Activated naive CD8-positive, alpha-beta T cell treated with anti-CD3 and anti-CD28 coated beads, Interleukin-2, amount 10 ng/mL, durations not matched to agents 7 days and 5 days (primary cell): ENCODE results near the gene MTIF2. TPM values are rescaled to one million over a fixed set of nuclear protein-coding genes. Genes with fewer than 3 reads are reported as not detected.
"Not testable (repeated sequence)": the region's sequence is repeated elsewhere in the genome, so short reads cannot be mapped to it uniquely, and the experiment has no call there.

ENCODE experiments used
- ATAC-seq: fragments of 150-1000 bp; cut with Tn5 transposase; one replicate; pipeline ENCODE4 v1.10.0; 2021; ENCODE audit warnings: low read depth, moderate library complexity
- POLR2A ChIA-PET: fragments of 350-600 bp; sonication (Branson Sonifier 250); formaldehyde crosslinking; loops from one replicate; lab custom pipeline; 2021; ENCODE audit warnings: antibody characterized with exemption; lab: Charles Lee
- DNase-seq: peaks from one replicate; pipeline ENCODE4 v3.0.0; 2021
- H3K27ac Mint-ChIP-seq: one replicate; pipeline ENCODE4 v1.8.0; 2022; ENCODE audit warnings: mild to moderate bottlenecking, mixed read lengths
- H3K27me3 Mint-ChIP-seq: one replicate; pipeline ENCODE4 v1.8.0; 2022; ENCODE audit warnings: mild to moderate bottlenecking, moderate library complexity, mixed read lengths
- H3K36me3 Mint-ChIP-seq: one replicate; pipeline ENCODE4 v1.8.0; 2021; ENCODE audit warnings: mild to moderate bottlenecking, mixed read lengths
- H3K4me1 Mint-ChIP-seq: one replicate; pipeline ENCODE4 v1.8.0; 2021; ENCODE audit warnings: mixed read lengths
- H3K4me3 Mint-ChIP-seq: one replicate; pipeline ENCODE4 v1.8.0; 2022; ENCODE audit warnings: mild to moderate bottlenecking, moderate library complexity, mixed read lengths
- H3K9me3 Mint-ChIP-seq: one replicate; pipeline ENCODE4 v1.8.0; 2021; ENCODE audit warnings: mixed read lengths
- total RNA-seq, 2 experiments: library from RNA; stranded (reverse); gene quantifications; one replicate each; pipeline ENCODE4 v1.2.3, GENCODE V29; 2021

MTIF2 gene
- total RNA-seq, 2 experiments from 2014 or later, result 24.1 to 32.8 TPM

DNA sequence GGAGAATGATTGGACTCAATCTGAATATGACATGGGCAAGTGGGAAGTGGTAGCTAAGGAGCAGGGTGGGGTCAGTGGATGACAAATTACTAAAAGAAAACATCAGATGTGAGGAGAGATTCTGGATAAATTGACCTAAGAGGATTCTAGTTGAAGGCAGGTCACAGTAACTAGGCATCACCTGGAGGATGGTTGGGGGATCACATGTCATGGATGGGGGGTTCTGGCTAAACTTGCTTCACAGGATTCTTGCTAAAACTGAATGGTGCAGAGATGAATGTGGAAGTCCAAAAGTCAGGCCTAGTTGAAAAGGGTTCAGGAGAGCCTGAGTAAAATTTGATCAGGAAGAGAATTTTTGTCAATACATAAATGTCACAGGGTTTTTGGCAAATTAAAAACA lies 55.2 kb downstream of the MTIF2 start:
- POLR2A ChIA-PET, result no interaction called here
- H3K9me3 Mint-ChIP-seq, result no peaks in the 10 kb centered on the region

DNA sequence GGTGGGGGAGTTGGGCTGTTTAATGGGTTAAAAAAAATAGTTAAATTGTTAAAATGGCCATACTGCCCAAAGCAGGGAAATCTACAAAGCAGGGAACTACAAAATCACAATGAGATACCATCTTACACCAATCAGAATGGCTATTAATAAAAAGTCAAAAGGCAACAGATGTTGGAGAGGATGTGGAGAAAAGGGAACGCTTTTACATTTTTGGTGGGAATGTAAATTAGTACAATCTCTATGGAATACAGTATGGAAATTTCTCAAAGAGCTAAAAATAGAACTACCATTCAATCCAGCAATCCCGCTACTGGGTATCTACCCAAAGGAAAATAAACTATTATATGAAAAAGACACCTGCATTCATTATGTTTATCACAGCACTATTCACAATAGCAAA lies 64.1 kb downstream of the MTIF2 start:
- Mint-ChIP-seq H3K4me3 (no peak overlapping the region), H3K27me3 (no peaks in the 10 kb centered on the region), H3K36me3 (peaks cover 45% of the 10 kb centered on the region), H3K4me1 (no peaks in the 10 kb centered on the region), H3K9me3 (peaks cover 5% of the 10 kb centered on the region), H3K27ac (no peak overlapping the region)
- POLR2A ChIA-PET, result no interaction called here
- DNase-seq, result no peak
- no peak for ATAC-seq

More for the DNA sequence above, 55.2 kb downstream of the MTIF2 start:
- DNase-seq, result no peak
- H3K4me3 Mint-ChIP-seq, result no peak overlapping the region
- no peak overlapping the region for H3K27ac Mint-ChIP-seq
- H3K27me3 Mint-ChIP-seq, result no peaks in the 10 kb centered on the region
- H3K36me3 Mint-ChIP-seq, result peaks cover 3% of the 10 kb centered on the region
- ATAC-seq, result no peak
- peaks cover 1% of the 10 kb centered on the region for H3K4me1 Mint-ChIP-seq

DNA sequence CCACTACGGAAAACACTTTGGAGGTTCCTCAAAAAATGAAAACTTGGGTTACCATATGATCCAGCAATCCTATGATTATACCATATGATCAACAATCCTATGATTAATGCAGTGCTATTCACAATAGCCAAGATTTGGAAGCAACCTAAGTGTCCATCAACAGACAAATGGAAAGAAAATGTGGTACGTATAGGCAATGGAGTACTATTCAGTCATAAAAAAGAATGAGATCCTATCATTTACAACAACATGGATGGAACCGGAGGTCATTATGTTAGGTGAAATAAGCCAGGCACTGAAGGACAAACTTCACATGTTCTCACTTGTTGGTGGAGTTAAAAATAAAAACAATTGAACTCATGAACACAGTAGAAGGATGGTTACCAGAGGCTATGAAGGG lies 64.5 kb downstream of the MTIF2 start:
- peaks cover 45% of the 10 kb centered on the region for H3K36me3 Mint-ChIP-seq
- DNase-seq (no peak), ATAC-seq (no peak)
- POLR2A ChIA-PET, result no interaction called here
- H3K27me3 Mint-ChIP-seq, result no peaks in the 10 kb centered on the region
- no peaks in the 10 kb centered on the region for H3K4me1 Mint-ChIP-seq
- H3K27ac Mint-ChIP-seq, result no peak overlapping the region
- peaks cover 5% of the 10 kb centered on the region for H3K9me3 Mint-ChIP-seq
- H3K4me3 Mint-ChIP-seq, result no peak overlapping the region

- Mint-ChIP-seq H3K4me3 (no peak overlapping the region), H3K27me3 (no peaks in the 10 kb centered on the region), H3K9me3 (peaks cover 6% of the 10 kb centered on the region), H3K4me1 (no peaks in the 10 kb centered on the region), H3K27ac (no peak overlapping the region), H3K36me3 (peaks cover 63% of the 10 kb centered on the region)
- POLR2A ChIA-PET, result no interaction called here
- DNase-seq (no peak), ATAC-seq (no peak)
Measured at GRCh38 chr2:55200416-55200815, 68.6 kb downstream of the MTIF2 start.

- DNase-seq, result no peak
- Mint-ChIP-seq H3K4me3 (no peak overlapping the region), H3K27ac (no peak overlapping the region)
Measured at GRCh38 chr2:55196526-55196925, 72.5 kb downstream of the MTIF2 start.

DNA sequence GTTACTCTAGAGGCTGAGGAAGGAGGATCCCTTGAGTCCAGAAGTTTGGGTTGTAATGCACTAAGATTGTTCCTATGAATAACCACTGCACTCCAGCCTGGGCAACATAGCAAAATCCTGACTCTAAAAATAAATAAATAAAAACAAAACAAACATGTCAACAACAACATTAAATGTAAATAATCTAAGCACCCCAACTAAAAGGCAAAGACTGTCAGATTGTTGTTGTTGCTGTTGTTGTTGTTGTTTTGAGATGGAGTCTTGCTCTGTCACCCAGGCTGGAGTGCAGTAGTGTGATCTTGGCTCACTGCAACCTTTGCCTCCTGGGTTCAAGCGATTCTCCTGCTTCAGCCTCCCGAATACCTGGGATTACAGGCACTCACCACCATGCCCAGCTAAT lies 77.1 kb downstream of the MTIF2 start:
- H3K4me3 Mint-ChIP-seq, DNase-seq, ATAC-seq, H3K27me3 Mint-ChIP-seq, POLR2A ChIA-PET, H3K9me3 Mint-ChIP-seq, H3K4me1 Mint-ChIP-seq, H3K27ac Mint-ChIP-seq: not testable (repeated sequence)
- peaks cover 32% of the 10 kb centered on the region for H3K36me3 Mint-ChIP-seq

More at GRCh38 chr2:55196526-55196925, 72.5 kb downstream of the MTIF2 start:
- ATAC-seq, result no peak
- Mint-ChIP-seq H3K27me3 (no peaks in the 10 kb centered on the region), H3K36me3 (peaks cover 50% of the 10 kb centered on the region), H3K9me3 (peaks cover 8% of the 10 kb centered on the region), H3K4me1 (no peaks in the 10 kb centered on the region)
- POLR2A ChIA-PET, result no interaction called here

GRCh38 chr2:55186837-55187236 lies 82.2 kb downstream of the MTIF2 start:
- H3K9me3 Mint-ChIP-seq, H3K27ac Mint-ChIP-seq, POLR2A ChIA-PET, H3K4me3 Mint-ChIP-seq, DNase-seq, ATAC-seq, H3K4me1 Mint-ChIP-seq, H3K27me3 Mint-ChIP-seq: not testable (repeated sequence)
- H3K36me3 Mint-ChIP-seq, result peaks cover 20% of the 10 kb centered on the region

Other genes starting within 250 kb of the MTIF2 start
- 10 to 100 TPM; 82.2 to 88.2 TPM for gene RTN4, start 218.8 kb downstream of the MTIF2 start, total RNA-seq
- gene CLHC1, start 36.9 kb downstream of the MTIF2 start, total RNA-seq, result 10 to 100 TPM; 18.1 to 19.4 TPM
- 1,000 to 10,000 TPM; 1,051 to 1,156 TPM for gene RPS27A, start 36.5 kb downstream of the MTIF2 start, total RNA-seq
- gene CCDC88A, start 150.6 kb upstream of the MTIF2 start, total RNA-seq, result 10 to 100 TPM; 19.5 to 20.3 TPM